WTC11 (cell line): ENCODE measurements around the gene SND1.

Experiments
- GTF2I ChIP-seq: fragments of 250-450 bp; sonication (Bioruptor Pico); conservative IDR thresholded peaks from 2 replicates; pipeline ENCODE4 v1.4.0; 2021; ENCODE audit warnings: mild to moderate bottlenecking
- NFE2L1 ChIP-seq: sonication (generic); formaldehyde crosslinking; IDR thresholded peaks from 2 replicates; pipeline ENCODE4 v1.8.1; 2023; ENCODE audit warnings: missing genetic modification reagents
- NFYB ChIP-seq: sonication (generic); formaldehyde crosslinking; conservative IDR thresholded peaks from 2 replicates; pipeline ENCODE4 v1.8.0; 2022; ENCODE audit warnings: low read depth, missing genetic modification reagents
- NR2C2 ChIP-seq: sonication (generic); formaldehyde crosslinking; IDR thresholded peaks from 2 replicates; pipeline ENCODE4 v1.8.0; 2022; ENCODE audit warnings: mild to moderate bottlenecking, missing genetic modification reagents
- SOX15 ChIP-seq: fragments of 250-450 bp; sonication (Bioruptor Pico); IDR thresholded peaks from 2 replicates; pipeline ENCODE4 v1.9.0; 2021; ENCODE audit warnings: mild to moderate bottlenecking
- TF ChIP-seq, protein P1 (sequence below): fragments of 200-600 bp; IDR thresholded peaks from 2 replicates; pipeline ENCODE4 v1.8.0; 2022; ENCODE audit warnings: antibody characterized with exemption
- TF ChIP-seq, protein P2 (sequence below): sonication (generic); formaldehyde crosslinking; IDR thresholded peaks from 2 replicates; pipeline ENCODE4 v1.8.0; 2022; ENCODE audit warnings: mild to moderate bottlenecking, missing genetic modification reagents
- TF ChIP-seq, protein P3 (sequence below): sonication (generic); formaldehyde crosslinking; IDR thresholded peaks from 2 replicates; pipeline ENCODE4 v1.8.0; 2022; ENCODE audit warnings: mild to moderate bottlenecking, missing genetic modification reagents
- TF ChIP-seq, protein P4 (sequence below): sonication (generic); formaldehyde crosslinking; conservative IDR thresholded peaks from 2 replicates; pipeline ENCODE4 v1.8.1; 2023; ENCODE audit warnings: mild to moderate bottlenecking, low read depth, missing genetic modification reagents, moderate library complexity

- TF ChIP-seq, protein P1, sequence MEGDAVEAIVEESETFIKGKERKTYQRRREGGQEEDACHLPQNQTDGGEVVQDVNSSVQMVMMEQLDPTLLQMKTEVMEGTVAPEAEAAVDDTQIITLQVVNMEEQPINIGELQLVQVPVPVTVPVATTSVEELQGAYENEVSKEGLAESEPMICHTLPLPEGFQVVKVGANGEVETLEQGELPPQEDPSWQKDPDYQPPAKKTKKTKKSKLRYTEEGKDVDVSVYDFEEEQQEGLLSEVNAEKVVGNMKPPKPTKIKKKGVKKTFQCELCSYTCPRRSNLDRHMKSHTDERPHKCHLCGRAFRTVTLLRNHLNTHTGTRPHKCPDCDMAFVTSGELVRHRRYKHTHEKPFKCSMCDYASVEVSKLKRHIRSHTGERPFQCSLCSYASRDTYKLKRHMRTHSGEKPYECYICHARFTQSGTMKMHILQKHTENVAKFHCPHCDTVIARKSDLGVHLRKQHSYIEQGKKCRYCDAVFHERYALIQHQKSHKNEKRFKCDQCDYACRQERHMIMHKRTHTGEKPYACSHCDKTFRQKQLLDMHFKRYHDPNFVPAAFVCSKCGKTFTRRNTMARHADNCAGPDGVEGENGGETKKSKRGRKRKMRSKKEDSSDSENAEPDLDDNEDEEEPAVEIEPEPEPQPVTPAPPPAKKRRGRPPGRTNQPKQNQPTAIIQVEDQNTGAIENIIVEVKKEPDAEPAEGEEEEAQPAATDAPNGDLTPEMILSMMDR, result no peak
- TF ChIP-seq NR2C2, result no peak
- TF ChIP-seq NFE2L1 (CRISPR knock-in tag), result no peak
- no peak for TF ChIP-seq SOX15 (CRISPR knock-in tag)
- TF ChIP-seq GTF2I, result no peak
- TF ChIP-seq NFYB, result no peak
- TF ChIP-seq, protein P2, sequence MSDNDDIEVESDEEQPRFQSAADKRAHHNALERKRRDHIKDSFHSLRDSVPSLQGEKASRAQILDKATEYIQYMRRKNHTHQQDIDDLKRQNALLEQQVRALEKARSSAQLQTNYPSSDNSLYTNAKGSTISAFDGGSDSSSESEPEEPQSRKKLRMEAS (CRISPR knock-in tag), result no peak
- TF ChIP-seq, protein P3, sequence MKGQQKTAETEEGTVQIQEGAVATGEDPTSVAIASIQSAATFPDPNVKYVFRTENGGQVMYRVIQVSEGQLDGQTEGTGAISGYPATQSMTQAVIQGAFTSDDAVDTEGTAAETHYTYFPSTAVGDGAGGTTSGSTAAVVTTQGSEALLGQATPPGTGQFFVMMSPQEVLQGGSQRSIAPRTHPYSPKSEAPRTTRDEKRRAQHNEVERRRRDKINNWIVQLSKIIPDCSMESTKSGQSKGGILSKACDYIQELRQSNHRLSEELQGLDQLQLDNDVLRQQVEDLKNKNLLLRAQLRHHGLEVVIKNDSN (CRISPR knock-in tag), result no peak
- TF ChIP-seq, protein P4, sequence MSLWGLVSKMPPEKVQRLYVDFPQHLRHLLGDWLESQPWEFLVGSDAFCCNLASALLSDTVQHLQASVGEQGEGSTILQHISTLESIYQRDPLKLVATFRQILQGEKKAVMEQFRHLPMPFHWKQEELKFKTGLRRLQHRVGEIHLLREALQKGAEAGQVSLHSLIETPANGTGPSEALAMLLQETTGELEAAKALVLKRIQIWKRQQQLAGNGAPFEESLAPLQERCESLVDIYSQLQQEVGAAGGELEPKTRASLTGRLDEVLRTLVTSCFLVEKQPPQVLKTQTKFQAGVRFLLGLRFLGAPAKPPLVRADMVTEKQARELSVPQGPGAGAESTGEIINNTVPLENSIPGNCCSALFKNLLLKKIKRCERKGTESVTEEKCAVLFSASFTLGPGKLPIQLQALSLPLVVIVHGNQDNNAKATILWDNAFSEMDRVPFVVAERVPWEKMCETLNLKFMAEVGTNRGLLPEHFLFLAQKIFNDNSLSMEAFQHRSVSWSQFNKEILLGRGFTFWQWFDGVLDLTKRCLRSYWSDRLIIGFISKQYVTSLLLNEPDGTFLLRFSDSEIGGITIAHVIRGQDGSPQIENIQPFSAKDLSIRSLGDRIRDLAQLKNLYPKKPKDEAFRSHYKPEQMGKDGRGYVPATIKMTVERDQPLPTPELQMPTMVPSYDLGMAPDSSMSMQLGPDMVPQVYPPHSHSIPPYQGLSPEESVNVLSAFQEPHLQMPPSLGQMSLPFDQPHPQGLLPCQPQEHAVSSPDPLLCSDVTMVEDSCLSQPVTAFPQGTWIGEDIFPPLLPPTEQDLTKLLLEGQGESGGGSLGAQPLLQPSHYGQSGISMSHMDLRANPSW (CRISPR knock-in tag), result no peak
Observed at GRCh38 chr7:128014811-128015210, 362.8 kb downstream of the SND1 start.
